HEK293 (cell line): ENCODE measurements around the gene PSMD5.

Experiments used
- CTCF ChIA-PET: fragments of 350-600 bp; formaldehyde crosslinking; extraction: SDS; loops from one replicate; lab custom pipeline; 2021; ENCODE audit warnings: antibody characterized with exemption; lab: Yijun Ruan, JAX
- POLR2A ChIA-PET: fragments of 300-600 bp; formaldehyde crosslinking; extraction: SDS; loops from one replicate; lab custom pipeline; 2020; ENCODE audit warnings: antibody characterized with exemption, inconsistent platforms; lab: Yijun Ruan, JAX
- H3K27ac ChIP-seq: fragments of 200-500 bp; sonication (Bioruptor generic); 2 replicates; pipeline ENCODE4 v1.5.1; 2014; ENCODE audit warnings: low read depth, low read length, control low read depth, inconsistent platforms; ENCODE audit errors: extremely low read depth
- H3K36me3 ChIP-seq, 2 experiments: fragments of 200-500 bp in 1 of 2; sonication (Bioruptor generic) in 1 of 2; 1 replicate in 1 of 2; 2 replicates in 1 of 2; pipeline ENCODE4 v1.5.1; 2014 to 2017; ENCODE audit warnings: inconsistent platforms in 2 of 2, low read length in 2 of 2; ENCODE audit not compliant: control insufficient read depth in 2 of 2, insufficient read depth in 1 of 2
- H3K4me1 ChIP-seq: fragments of 200-500 bp; sonication (Bioruptor generic); 2 replicates; pipeline ENCODE4 v1.5.1; 2014; ENCODE audit warnings: mild to moderate bottlenecking, low read length, inconsistent platforms; ENCODE audit not compliant: control insufficient read depth, insufficient read depth
- H3K4me3 ChIP-seq: 2 replicates; pipeline ENCODE4 v1.5.1; 2011; ENCODE audit warnings: low read depth, mild to moderate bottlenecking, control low read depth, low read length, moderate library complexity
- H3K9me3 ChIP-seq: fragments of 200-500 bp; sonication (Bioruptor generic); 2 replicates; pipeline ENCODE4 v1.5.1; 2014; ENCODE audit warnings: low read depth, low read length, inconsistent platforms; ENCODE audit not compliant: control insufficient read depth, insufficient read depth
- ELK4 ChIP-seq: IDR thresholded peaks from 2 replicates; pipeline ENCODE4 v1.6.1; 2011; ENCODE audit warnings: mild to moderate bottlenecking, low read depth, low read length, borderline replicate concordance
- GFI1B ChIP-seq: fragments of 450-650 bp; formaldehyde crosslinking; IDR thresholded peaks from 2 replicates; pipeline ENCODE4 v1.5.1; 2016; ENCODE audit warnings: missing biosample characterization, missing genetic modification characterization
- MZF1 ChIP-seq: fragments of 450-650 bp; formaldehyde crosslinking; IDR thresholded peaks from 2 replicates; pipeline ENCODE4 v1.5.1; 2017; ENCODE audit warnings: missing biosample characterization, missing genetic modification characterization, borderline replicate concordance
- PRDM4 ChIP-seq: fragments of 450-650 bp; formaldehyde crosslinking; IDR thresholded peaks from 2 replicates; pipeline ENCODE4 v1.5.1; 2017; ENCODE audit warnings: missing biosample characterization, missing genetic modification characterization
- SCRT1 ChIP-seq: fragments of 450-650 bp; formaldehyde crosslinking; IDR thresholded peaks from 2 replicates; pipeline ENCODE4 v1.5.1; 2016; ENCODE audit warnings: missing biosample characterization, missing genetic modification characterization, borderline replicate concordance
- ZBTB20 ChIP-seq: fragments of 450-650 bp; formaldehyde crosslinking; IDR thresholded peaks from 2 replicates; pipeline ENCODE4 v1.5.1; 2016; ENCODE audit warnings: missing biosample characterization, missing genetic modification characterization
- ZEB2 ChIP-seq: fragments of 450-650 bp; formaldehyde crosslinking; IDR thresholded peaks from 2 replicates; pipeline ENCODE4 v1.5.1; 2016; ENCODE audit warnings: missing biosample characterization, missing genetic modification characterization
- ZFP37 ChIP-seq: fragments of 450-650 bp; formaldehyde crosslinking; IDR thresholded peaks from 2 replicates; pipeline ENCODE4 v1.5.1; 2016; ENCODE audit warnings: missing biosample characterization, missing genetic modification characterization
- ZNF112 ChIP-seq: fragments of 450-650 bp; formaldehyde crosslinking; IDR thresholded peaks from 2 replicates; pipeline ENCODE4 v1.5.0; 2017; ENCODE audit warnings: missing biosample characterization, missing genetic modification characterization
- ZNF16 ChIP-seq: fragments of 450-650 bp; formaldehyde crosslinking; IDR thresholded peaks from 2 replicates; pipeline ENCODE4 v1.5.1; 2016; ENCODE audit warnings: low read depth, missing biosample characterization, missing genetic modification characterization
- ZNF184 ChIP-seq: fragments of 450-650 bp; IDR thresholded peaks from 2 replicates; pipeline ENCODE4 v1.5.1; 2018; ENCODE audit warnings: missing biosample characterization, mild to moderate bottlenecking, missing genetic modification characterization
- ZNF311 ChIP-seq: fragments of 450-650 bp; formaldehyde crosslinking; IDR thresholded peaks from 2 replicates; pipeline ENCODE4 v1.5.1; 2017; ENCODE audit warnings: missing biosample characterization, missing genetic modification characterization, borderline replicate concordance
- ZNF449 ChIP-seq: fragments of 450-650 bp; formaldehyde crosslinking; IDR thresholded peaks from 2 replicates; pipeline ENCODE4 v1.5.1; 2017; ENCODE audit warnings: missing biosample characterization, mild to moderate bottlenecking, missing genetic modification characterization, moderate library complexity
- ZNF488 ChIP-seq: fragments of 450-650 bp; formaldehyde crosslinking; IDR thresholded peaks from 2 replicates; pipeline ENCODE4 v1.5.1; 2016; ENCODE audit warnings: missing biosample characterization, missing genetic modification characterization
- ZNF530 ChIP-seq: fragments of 450-650 bp; formaldehyde crosslinking; IDR thresholded peaks from 2 replicates; pipeline ENCODE4 v1.5.1; 2016; ENCODE audit warnings: low read depth, missing biosample characterization, missing genetic modification characterization
- ZNF558 ChIP-seq: fragments of 450-650 bp; formaldehyde crosslinking; IDR thresholded peaks from 2 replicates; pipeline ENCODE4 v1.5.1; 2016; ENCODE audit warnings: missing biosample characterization, missing genetic modification characterization
- ZNF629 ChIP-seq: fragments of 450-650 bp; formaldehyde crosslinking; IDR thresholded peaks from 2 replicates; pipeline ENCODE4 v1.5.1; 2017; ENCODE audit warnings: missing biosample characterization, missing genetic modification characterization
- ZNF692 ChIP-seq: fragments of 450-650 bp; formaldehyde crosslinking; IDR thresholded peaks from 2 replicates; pipeline ENCODE4 v1.5.1; 2016; ENCODE audit warnings: missing biosample characterization, missing genetic modification characterization
- ZXDB ChIP-seq: fragments of 450-650 bp; formaldehyde crosslinking; IDR thresholded peaks from 2 replicates; pipeline ENCODE4 v1.5.1; 2016; ENCODE audit warnings: missing biosample characterization, missing genetic modification characterization

Gene PSMD5

GRCh38 chr9:120846251-120846889 is 3.6 kb upstream of the PSMD5 start:
- no peaks in the 10 kb centered on the region for H3K9me3 ChIP-seq
- ChIA-PET CTCF (interaction anchor here (1.2 to 1.6 kb wide), 2 partner anchors 90 to 91 kb away, joined by 3 to 5 read pairs; no protein-coding TSS in a partner anchor), POLR2A (interaction anchor here (1.3 kb wide), 1 partner anchor 23 kb away, joined by 4 read pairs; no protein-coding TSS in a partner anchor)
- H3K4me3 ChIP-seq = no peak overlapping the region
- H3K4me1 ChIP-seq = no peaks in the 10 kb centered on the region
- H3K27ac ChIP-seq = no peak overlapping the region
- TF ChIP-seq ZEB2 (tag by site-specific recombination) (no peak), ZNF16 (tag by site-specific recombination) (no peak), ZNF184 (tag by site-specific recombination) (no peak), GFI1B (no peak), ZBTB20 (tag by site-specific recombination) (no peak), ZNF530 (tag by site-specific recombination) (no peak), ZNF449 (no peak), SCRT1 (no peak), ZNF629 (tag by site-specific recombination) (no peak)
- H3K36me3 ChIP-seq = no peaks in the 10 kb centered on the region

GRCh38 chr9:120845255-120845654 is 2.5 kb upstream of the PSMD5 start:
- Histone ChIP-seq H3K4me3 (no peak overlapping the region), H3K4me1 (no peaks in the 10 kb centered on the region), H3K36me3 (no peaks in the 10 kb centered on the region), H3K27ac (no peak overlapping the region), H3K9me3 (no peaks in the 10 kb centered on the region)
- ChIA-PET CTCF (interaction anchor here (0.9 kb wide), 1 partner anchor 8 kb away, joined by 3 read pairs; no protein-coding TSS in a partner anchor), POLR2A (no interaction called here)
- no peak for TF ChIP-seq PRDM4 (tag by site-specific recombination)
- no peak for TF ChIP-seq ZNF692 (tag by site-specific recombination)
- no peak for TF ChIP-seq ZNF488
- TF ChIP-seq ZNF558 = no peak
- no peak for TF ChIP-seq ZNF311 (tag by site-specific recombination)
- no peak for TF ChIP-seq ZXDB
- TF ChIP-seq ZFP37 = no peak
- no peak for TF ChIP-seq MZF1
- TF ChIP-seq ELK4 = no peak
- no peak for TF ChIP-seq ZNF112 (tag by site-specific recombination)
